Omental fat pad (tissue), 4 donors: ENCODE measurements around the gene CDCA7. TPM values are rescaled to one million over a fixed set of nuclear protein-coding genes. Genes with fewer than 3 reads are reported as not detected.
"Not testable (repeated sequence)": the region's sequence is repeated elsewhere in the genome, so short reads cannot be mapped to it uniquely, and the experiment has no call there.

ENCODE experiments used
- ATAC-seq: fragments of 150-250 bp; one replicate; pipeline ENCODE4 v1.9.1; 2016; ENCODE audit warnings: mild to moderate bottlenecking, moderate library complexity; ENCODE audit not compliant: low FRiP score
- DNase-seq: peaks from one replicate; pipeline ENCODE4 v3.0.0-alpha.2; 2019; ENCODE audit warnings: low spot score
- total RNA-seq, 4 donors: library from RNA; depleted of rRNA; stranded (reverse); fragments of >200 nt; gene quantifications; one replicate each; pipeline ENCODE4 v1.1.0, GENCODE V29; 2016
- TF ChIP-seq, protein P1 (sequence below), 3 donors: fragments of 450-650 bp; IDR thresholded peaks; one replicate each; pipeline ENCODE4 v1.5.1; 2016 to 2017; ENCODE audit warnings: antibody characterized with exemption in 3 of 3, mild to moderate bottlenecking in 3 of 3, moderate library complexity in 2 of 3

The CDCA7 gene
- total RNA-seq, 4 donors from 2014 or later: 0.95 to 1.2 TPM; not detected in 2

GRCh38 chr2:173357346-173357745 is 2.7 kb downstream of the CDCA7 start:
- TF ChIP-seq, protein P1, sequence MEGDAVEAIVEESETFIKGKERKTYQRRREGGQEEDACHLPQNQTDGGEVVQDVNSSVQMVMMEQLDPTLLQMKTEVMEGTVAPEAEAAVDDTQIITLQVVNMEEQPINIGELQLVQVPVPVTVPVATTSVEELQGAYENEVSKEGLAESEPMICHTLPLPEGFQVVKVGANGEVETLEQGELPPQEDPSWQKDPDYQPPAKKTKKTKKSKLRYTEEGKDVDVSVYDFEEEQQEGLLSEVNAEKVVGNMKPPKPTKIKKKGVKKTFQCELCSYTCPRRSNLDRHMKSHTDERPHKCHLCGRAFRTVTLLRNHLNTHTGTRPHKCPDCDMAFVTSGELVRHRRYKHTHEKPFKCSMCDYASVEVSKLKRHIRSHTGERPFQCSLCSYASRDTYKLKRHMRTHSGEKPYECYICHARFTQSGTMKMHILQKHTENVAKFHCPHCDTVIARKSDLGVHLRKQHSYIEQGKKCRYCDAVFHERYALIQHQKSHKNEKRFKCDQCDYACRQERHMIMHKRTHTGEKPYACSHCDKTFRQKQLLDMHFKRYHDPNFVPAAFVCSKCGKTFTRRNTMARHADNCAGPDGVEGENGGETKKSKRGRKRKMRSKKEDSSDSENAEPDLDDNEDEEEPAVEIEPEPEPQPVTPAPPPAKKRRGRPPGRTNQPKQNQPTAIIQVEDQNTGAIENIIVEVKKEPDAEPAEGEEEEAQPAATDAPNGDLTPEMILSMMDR (IDR thresholded peaks at IDR 0.05): no peak
- ATAC-seq (no peak), DNase-seq (no peak)

DNA sequence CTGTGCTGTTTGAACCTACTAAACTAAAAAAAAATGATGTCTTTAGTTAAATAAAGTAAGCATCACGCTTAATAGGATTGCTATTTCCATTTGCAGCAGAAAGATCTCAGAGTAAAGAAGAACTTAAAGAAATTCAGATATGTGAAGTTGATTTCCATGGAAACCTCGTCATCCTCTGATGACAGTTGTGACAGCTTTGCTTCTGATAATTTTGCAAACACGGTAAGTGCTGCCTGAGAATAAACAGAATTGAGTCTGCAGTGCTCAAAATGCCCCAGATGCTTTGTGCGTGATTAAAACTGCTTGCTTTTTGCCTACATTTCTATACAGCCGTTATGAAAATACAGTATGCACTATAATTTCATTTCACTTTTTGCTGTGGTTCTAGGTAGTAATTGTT is 3.9 kb downstream of the CDCA7 start:
- no peak for DNase-seq
- no peak for ATAC-seq
- TF ChIP-seq, protein P1 (IDR thresholded peaks at IDR 0.05): no peak

GRCh38 chr2:173359231-173359630 is 4.6 kb downstream of the CDCA7 start:
- no peak for ATAC-seq
- no peak for DNase-seq
- TF ChIP-seq, protein P1 (IDR thresholded peaks at IDR 0.05): no peak

- no peak for ATAC-seq
- TF ChIP-seq, protein P1 (IDR thresholded peaks at IDR 0.05): no peak
Measured at GRCh38 chr2:173370198-173370597, 15.5 kb downstream of the CDCA7 start.

DNA sequence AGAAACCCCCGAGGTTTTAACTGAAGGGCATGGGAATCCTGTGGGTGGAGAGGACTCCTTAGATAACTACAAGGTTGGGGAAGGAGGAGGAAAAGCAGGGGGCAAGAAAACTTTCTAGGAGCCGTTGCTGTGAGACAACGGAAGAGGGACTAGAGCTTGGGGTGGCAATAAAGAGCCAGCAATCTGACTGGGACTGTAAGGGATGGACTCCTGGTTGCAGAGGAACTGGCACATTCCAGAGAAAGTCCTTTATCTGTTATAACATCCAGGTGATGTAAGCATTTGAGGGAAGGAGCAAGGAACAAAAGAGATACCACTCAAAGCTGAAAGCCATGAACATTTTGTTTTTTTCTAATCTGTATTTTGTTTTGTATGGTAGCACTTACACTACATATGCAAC is 16.4 kb downstream of the CDCA7 start:
- DNase-seq (no peak), ATAC-seq (no peak)
- TF ChIP-seq, protein P1 (IDR thresholded peaks at IDR 0.05): no peak

More at GRCh38 chr2:173370198-173370597, 15.5 kb downstream of the CDCA7 start:
- DNase-seq: no peak

- DNase-seq (no peak), ATAC-seq (no peak)
- TF ChIP-seq, protein P1 (IDR thresholded peaks at IDR 0.05): no peak
Measured at GRCh38 chr2:173373290-173373689, 18.6 kb downstream of the CDCA7 start.

DNA sequence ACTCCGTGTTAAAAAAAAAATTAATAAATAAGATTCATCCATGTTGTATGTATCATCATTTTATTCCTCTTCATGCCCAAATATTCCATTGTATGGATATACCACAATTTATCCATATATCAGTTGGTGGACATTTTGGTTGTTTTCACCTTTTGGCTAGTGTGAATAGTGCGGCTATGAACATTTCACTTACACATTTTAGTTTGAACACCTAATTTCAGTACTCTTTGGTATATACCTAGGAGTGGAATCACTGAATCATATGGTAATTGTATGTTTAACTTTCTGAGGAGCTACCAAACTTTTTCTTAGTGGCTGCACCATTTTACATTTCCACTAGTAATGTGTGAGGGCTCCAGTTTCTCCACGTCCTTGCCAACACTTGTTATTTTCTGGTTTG is 20.0 kb downstream of the CDCA7 start:
- TF ChIP-seq, protein P1 (IDR thresholded peaks at IDR 0.05): no peak
- DNase-seq: no peak
- no peak for ATAC-seq

- ATAC-seq, DNase-seq: not testable (repeated sequence)
Measured at GRCh38 chr2:173385534-173385933, 30.9 kb downstream of the CDCA7 start.
